Astrocyte of the hippocampus (primary cell): ENCODE results near the gene MRPL40.
A peak's percentile ranks its signal among the peaks of the same experiment; 100 is the strongest.
"Not testable (repeated sequence)": the region's sequence is repeated elsewhere in the genome, so short reads cannot be mapped to it uniquely, and the experiment has no call there.

Experiments used
- DNase-seq: peaks from one replicate; pipeline ENCODE4 v3.0.0; 2011; ENCODE audit warnings: low read depth, low spot score

Gene MRPL40

DNA sequence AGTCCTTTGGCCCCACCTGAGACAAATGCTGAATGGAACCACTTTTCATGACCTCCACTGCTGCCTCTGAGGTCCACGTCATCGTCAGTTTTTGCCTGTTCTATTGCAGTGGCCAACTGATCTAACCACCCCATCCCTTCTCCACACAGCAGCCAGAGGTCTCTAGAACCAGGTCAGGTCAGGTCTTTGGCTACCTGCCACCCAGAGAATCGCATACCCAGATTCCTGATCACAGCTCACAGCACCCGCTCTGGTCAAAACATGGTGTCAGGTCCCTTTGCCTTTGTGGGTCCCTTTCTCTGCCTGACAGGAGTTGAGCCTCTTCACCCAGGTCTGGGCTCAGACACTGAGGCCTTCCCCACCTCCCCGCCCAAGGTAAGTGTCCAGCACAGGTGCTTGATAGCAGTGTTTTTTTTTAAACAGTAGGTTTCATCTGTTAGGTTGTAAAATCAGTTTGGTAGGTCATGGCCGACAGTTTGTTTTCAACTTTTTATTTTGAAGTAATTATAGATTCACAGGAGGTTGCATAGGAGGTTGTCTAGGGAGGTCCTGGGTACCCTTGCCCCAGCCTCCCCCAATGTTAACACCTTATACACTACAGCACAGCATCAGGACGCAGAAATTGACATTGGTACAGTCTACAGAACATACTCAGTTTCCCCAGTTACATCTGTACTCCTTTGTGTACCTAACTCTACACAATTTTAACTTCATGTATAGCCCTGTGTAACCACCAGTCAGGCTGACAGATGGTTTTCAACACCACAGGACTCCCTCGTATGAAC is 8.3 kb downstream of the MRPL40 start:
- no peak for DNase-seq

DNA sequence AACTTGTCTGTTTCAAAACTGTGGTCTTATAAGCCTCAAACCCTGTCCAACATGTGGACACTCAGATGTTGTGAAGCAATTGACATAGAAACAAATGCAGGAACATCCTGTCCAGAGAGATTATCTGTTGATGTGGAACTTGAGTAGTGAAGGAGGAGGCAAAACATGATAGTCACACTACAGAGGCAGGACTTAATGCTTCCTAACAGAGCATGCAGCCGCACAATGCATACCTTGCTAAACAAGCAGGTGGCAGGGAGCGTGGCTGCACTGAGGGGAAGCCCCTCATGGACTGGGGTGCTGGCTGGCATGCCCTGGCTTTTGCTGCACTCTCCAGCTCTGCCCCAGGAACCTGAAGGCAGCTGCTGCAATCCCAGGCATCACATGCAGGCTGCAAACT is 9.8 kb downstream of the MRPL40 start:
- DNase-seq, result no peak

DNA sequence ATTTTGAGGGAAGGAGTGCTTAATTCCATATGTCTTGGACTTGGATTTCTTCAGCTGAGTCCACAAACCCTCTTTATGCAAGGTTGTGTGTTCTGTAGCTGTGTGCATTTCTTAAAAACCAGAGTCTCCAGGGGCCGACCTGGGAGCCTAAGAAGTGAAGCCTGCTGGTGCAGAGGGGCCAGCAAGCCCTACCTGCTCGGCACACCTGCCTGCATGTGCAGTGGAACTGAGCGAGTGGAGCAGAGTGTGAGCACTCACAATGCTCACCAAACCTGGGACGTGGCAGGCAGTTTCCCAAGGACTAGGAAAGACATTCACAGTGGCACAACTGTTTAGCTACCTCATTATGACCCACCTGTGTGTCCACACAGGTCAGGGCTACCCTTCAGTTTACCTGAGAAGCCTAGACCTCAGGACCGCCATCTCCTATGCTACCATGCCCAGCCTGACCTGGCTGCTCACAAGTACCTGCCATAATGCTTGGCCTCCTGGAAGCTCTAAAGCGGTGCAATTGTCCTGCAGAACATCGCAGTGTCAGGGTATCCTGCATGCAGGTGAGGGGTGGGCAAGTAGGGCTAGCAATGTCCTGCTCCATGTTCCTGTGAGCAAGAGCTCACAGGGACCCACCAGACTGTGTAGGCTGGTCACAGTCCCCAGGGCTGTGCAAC is 11.3 kb downstream of the MRPL40 start:
- DNase-seq, result no peak

DNA sequence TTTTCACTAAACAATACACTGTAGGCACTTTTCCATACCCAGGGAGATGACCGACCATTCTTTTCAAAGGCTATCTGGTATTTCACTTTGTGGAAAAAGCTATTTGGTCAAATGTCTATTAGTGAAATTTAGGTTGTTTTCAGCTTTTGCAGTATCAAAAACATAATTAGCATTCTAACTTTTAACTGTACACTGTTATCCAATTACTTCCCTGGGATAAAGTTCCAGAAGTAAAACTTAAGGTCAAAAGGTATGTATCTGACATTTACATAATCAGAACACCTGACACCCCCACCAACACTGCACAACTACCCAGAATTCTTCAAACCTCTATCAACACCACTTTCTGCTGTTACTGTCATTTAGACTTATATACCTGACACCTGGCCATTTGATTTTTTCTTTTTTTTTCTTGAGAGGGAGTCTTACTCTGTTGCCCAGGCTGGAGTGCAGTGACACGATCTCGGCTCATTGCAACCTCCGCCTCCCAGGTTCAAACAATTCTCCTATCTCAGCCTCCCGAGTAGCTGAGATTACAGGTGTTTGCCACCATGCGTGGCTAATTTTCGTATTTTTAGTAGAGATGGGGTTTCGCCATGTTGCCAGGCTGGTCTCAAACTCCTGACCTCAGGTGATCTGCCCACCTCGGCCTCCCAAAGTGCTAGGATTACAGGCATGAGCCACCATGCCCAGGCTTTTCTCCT is 13.1 kb downstream of the MRPL40 start:
- not testable (repeated sequence) for DNase-seq

DNA sequence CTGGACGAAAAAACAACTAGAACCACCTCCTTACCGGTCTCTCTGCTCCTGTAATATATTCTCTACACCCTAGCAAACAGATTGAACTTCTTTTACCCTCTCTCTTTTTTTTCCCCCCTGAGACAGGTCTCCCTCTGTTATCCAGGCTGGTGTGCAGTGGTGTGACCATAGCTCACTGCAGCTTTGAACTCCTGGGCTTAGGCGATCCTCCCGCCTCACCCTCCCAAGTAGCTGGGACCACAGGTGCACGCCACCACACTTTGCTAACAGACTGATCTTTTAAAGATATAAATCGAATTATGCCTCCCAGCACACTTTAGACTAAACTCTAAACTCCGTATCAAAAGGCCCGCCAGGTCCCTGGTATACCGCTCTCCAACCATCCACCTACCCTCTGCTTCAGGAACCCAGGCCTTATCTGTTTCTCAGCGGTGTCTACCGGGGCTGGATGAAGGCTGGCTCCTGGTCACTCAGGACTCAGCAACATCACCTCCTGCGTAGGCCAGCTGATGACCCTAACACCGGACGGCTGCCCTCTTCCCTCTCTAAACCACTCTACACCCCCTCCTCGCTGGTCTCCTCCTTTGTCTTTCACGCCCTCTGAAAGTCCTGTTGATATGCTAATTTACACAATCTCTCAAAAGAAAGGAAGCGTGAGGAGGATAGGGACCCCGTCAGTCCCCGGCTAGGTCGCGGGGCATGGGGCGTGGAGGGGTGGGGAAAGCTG is 14.4 kb downstream of the MRPL40 start:
- no peak for DNase-seq

DNA sequence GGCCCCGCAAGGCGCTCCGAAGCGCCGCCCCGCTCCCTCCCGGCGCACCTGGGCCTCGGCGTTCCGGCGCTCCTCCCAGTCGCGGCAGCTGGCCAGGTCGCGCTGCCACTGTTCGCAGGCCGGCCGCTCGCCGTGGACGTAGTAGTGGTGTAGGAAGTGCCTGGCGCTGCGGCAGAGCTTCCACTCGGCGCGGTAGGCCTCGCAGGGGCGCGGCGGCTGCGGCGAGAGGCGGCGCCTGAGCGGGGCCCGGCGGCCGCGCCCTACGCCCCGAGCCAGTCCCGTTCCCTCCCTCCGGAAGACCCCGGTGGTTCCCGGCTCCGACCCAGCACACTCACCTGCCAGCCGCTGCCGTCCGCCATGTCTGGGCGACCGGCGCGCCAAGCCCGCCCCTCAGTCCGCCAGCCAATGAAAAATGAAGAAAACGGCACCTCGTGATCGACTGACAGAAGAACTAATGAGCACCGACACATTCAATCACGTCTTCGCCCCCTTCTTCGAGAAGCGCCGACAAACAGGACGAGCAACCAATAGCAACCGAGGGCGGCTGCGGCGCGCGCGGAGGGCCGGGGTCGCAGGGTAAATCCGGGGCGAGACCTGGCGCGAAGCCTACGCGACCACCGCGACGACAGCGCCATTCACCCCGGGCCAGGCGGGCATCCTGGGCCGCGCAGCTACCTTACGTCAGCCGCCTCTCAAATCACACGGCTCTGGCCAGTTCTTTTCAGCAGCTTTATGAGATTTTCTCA is 15.2 kb downstream of the MRPL40 start, which contains the start of gene C22orf39:
Gene C22orf39 (minus strand): TSS at position 382 of the 746 bp plus-strand sequence. CDS start 23 bp downstream, at position 359.
- peak; percentile 96 for DNase-seq

DNA sequence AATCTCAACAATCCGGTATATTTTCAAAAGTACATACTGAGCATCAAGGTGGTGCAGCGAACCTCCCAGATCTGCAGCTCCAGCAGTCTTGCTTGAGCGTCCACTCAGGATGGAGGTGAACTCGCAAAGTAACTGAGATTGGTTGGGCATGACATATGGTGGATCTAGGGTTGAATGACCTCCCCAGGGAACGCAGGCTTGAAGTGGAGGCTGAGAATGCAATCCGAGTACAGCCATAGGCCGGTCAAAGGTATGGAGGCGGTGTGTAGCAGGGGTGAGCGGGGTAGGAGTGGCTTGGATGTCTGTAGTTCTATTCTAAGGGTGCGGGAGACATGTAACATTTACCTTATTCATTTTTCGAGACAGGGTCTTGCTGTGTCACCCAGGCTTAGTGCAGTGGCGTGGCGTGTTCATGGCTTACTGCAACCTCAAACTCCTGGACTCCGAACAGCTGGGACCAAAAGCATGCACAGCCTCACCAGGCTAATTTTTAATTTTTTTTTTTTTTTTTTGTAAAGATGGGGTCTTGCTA is 15.8 kb downstream of the MRPL40 start:
- DNase-seq, result peak; percentile 59

DNA sequence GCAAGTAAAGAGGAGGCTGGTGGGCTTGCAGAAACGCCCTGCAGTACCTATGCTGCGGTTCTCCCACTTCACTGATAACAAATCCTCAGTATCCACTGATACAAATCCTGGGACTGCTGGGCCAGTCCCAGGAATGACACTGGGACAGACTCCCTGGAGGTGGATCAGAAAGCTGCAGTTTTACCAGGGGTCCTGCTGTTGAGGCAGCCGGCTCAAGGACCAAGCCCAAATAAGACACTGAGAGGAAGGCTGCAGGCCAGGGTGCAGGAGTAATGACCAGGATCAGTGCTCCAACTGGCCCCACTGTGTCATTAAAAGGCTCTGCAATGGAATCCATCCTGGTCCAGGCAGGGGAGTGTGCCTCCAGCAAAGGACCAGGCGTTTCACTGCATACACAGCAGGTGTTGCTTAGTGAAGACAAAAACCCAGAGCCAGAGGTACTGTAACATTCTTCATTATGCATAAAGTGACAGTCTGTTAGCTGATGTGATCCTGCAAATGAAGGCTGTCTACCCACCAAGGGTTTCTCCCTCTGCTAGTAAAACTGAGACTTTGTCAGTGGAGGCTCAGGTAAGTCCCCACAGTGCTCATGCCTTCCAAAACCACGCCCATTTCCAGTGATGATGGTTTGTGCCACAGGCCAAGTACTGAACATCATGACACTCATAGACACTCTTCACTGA is 16.5 kb downstream of the MRPL40 start:
- DNase-seq, result no peak

DNA sequence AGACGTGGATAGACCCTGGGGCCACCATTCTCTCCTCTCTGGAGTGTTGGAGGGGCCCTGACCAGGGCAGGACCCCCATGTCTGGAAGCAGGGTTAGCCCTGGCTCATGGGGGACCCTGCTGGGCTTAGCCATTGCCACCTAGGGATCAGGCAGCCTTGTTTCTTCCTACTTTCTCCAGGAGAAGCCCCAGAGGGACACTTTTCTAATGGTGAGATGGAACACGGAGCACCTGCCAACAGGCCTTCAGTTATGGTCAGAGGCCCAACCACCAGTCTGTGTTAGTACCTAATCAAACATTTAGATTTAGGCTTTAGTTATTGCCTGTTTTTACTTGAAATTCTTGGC is 17.1 kb downstream of the MRPL40 start:
- no peak for DNase-seq

DNA sequence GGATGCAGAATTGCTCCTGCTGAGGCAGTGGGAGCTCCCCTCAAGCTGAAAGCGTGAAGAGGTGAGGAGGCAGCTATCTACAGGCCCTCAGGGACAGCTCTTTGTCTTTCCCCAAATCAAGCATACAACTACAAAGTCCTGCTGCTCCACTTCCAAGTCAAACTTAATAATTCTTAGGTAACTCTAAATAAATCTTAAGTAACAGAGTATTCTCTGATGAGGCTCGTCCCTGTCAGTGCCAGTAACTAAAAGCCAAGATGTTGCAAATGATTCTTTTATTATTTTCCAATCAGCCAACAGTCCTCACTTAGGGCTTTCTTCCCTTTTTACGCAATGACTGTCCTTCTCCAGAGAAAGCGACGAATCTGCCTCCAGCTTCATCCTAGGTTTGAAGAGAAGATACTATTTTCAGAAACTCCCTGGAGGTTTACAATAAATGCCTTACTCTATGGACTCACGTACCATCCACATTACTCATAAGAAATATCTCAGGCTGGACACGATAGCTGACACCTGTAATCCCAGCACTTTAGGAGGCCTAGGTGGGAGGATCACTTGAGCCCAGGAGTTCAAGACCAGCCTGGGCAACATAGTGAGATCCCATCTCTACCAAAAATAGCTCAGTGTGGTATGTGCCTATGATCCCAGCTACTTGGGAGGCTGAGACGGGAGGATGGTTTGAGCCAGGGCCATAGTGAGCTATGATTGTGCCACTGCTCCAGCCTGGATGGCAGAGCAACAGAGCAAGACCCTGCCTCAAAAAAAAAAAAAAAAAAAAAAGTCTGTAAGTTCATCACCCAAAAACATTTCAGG is 18.2 kb downstream of the MRPL40 start:
- no peak for DNase-seq

DNA sequence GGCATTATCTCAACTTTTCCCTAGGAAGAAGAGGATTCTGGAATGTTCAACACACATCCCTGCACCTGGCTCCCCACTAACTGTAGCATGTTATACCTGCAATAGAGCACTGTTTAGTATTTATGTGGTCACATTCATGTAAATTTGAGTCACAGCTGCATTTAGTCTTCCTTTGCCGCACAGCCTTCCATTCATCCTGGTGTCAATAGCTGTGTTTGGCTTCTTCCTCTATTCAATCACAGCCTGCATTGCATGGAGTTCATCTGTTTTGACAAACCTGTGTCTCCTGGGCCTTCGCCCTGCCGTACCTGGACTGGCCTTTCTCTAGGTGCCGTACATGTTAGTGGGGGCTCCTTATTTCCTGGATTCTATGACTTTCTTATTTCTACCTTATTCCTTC is 19.2 kb downstream of the MRPL40 start:
- no peak for DNase-seq

DNA sequence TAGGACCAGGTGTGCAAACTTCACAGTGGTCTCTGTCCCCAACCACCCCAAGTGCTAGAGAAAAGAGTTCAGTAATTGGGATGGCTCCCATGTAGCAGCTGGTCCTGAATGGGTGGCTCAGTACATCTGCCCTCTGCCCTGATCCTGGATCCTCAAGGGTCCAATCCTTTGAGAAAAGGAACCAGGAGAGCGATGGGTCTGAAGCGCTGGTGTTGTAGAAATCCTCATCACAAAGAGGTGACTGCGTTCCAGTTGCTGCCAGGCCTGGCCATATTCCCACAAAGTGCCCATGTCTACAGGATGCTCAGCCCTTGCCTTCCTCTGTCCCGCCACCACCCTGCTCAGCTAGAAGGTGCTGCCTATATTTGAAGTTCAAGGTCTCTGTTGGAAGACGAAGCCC is 21.4 kb downstream of the MRPL40 start:
- no peak for DNase-seq

DNA sequence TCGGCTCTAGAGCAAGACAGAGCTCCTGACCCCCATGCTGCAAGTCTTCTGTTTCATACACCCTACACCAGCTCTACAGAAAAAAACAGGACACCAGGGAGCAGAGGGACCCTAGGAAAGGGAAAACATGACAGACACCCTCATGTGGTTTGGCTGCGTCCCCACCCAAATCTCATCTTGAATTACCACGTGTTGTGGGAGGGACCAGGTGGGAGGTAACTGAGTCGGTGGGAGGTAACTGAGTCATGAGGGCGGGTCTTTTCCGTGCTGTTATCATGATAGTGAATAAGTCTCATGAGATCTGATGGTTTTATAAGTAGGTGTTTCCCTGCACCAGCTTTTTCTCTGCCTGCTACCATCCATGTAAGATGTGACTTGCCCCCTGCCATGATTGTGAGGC is 21.8 kb downstream of the MRPL40 start:
- DNase-seq, result no peak

DNA sequence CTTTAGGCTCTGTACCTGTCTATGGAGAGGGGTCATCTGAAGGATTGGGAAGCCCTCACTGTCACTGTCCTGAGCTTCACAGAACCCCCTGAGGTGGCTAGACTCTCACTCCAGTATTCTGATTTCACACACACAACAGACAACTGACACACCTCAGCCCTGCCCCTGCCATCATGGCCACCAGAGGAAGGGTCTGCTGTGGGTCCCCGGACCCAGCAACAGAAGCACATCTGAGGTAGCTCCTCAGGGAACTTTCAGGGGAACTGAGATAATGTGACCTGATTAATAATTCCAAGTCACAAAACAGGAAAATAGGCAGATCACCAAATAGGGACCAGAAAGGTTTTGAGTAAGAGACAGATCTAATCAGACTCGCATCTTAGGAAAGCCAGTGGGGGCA is 22.7 kb downstream of the MRPL40 start:
- no peak for DNase-seq

DNA sequence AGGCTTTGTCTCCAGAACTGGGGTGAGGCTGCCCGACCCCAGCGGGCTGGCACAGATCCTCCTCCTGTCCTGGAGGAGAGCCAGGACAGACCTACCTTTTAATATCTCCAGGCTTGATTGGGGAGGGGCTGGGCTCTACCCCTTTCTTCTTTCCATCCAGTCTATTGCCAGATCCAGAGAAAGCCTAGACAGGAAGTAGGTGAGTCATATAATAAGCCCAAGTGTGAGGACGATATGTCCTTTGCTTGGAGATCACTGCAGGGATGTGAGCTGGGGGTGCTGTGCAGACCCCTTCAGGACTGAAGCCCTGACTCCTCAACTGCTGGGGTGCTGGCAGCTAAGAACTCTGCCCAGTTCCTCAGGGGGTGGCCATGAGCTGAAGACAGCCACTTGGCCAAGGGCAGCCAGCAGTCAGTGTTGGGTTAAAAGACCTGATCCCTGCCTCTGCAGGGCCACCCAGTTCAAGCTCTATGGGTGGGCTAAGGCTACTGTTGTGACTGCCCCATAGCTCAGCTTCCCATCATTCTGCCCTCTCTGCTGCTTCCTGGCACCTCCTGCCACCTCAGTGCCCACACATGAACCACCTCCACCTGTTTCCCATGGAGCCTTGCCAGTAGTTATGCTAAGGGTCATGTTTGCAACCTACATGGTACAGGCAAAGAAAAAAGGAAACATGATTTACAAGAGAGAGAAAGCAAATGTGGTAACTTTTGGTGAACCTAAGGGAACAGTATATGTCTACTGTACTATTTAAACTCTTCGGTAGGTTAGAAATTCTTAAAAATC is 23.4 kb downstream of the MRPL40 start:
- no peak for DNase-seq

DNA sequence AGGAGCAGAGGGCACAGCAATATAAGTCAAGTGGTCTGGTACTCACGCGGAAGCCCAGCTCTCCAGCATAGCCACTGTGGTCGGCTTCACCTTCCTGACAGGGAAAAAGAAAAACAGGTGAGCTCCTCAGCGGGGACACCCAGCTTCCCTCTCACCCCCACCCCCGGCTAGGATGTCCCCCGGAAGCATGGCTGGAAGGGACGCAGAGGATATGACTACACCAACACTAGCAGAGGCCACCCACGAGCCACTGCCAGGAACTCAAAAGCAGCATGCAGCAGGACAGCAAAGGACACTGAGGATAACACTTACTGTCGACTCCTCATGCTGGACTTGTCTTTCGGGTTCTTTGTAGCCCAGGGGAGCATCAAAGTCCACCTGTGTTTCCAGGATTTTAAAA is 24.2 kb downstream of the MRPL40 start:
- DNase-seq, result no peak

DNA sequence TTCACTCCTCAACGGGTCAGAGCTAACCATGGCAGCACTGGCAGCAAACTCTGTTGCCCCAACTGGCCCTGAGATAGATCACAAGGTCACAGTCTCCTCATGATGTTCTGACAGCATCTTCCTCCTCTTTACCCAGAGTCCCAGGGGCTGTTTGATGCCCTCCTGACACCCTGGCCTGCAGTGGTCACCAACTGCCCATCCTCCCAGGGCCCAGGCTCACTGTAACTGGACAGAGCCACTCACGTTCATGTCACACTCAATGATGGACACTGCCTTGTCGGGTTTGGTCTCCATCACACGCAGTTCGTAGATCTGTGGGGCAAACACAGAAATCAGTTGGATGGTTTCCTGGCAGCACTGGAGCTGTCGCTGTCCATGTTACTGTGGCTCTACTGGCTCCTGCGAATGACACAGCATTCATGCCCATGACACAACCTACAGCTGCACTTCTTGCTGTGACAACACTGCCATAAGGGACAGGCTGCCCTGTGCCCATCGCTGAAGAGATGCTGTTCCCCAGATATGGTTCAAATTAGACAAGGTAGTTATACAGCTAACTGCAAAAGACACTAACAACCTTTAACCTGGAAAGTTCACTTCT is 25.6 kb downstream of the MRPL40 start:
- DNase-seq, result no peak

DNA sequence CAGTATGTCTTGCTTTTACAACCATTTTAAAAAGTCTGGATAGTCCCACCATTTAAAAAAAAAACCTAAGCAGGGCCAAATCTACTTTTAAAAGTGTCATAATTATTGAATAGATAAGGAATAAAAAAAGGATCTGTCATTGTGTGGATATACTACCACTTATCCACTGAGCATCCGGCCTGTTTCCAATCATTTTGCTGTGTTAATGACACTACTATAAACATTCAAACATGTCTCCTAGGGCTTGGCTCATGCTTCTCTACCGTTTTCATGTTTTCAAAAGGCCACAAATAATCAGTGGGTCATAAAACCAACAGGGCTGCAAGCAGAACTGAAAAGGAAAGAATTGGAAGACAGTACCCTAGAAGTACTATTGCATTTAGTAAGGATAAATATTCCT is 27.7 kb downstream of the MRPL40 start:
- DNase-seq, result no peak
